ENCODE data around the gene PSMA6.
A peak's percentile ranks its signal among the peaks of the same experiment; 100 is the strongest.
"Not testable (repeated sequence)": the region's sequence is repeated elsewhere in the genome, so short reads cannot be mapped to it uniquely, and the experiment has no call there.

Gene PSMA6

GRCh38 chr14:35338731-35339405, 46.7 kb downstream of the PSMA6 start:
- Mint-ChIP-seq H3K4me1 (peaks cover 11% of the 10 kb centered on the region), H3K36me3 (no peaks in the 10 kb centered on the region), H3K9me3 (no peaks in the 10 kb centered on the region), H3K27ac (no peak overlapping the region), H3K4me3 (no peak overlapping the region), H3K27me3 (no peaks in the 10 kb centered on the region)
- DNase-seq (ENCODE audit: low spot score in 2 of 2): no peak
- ATAC-seq (ENCODE audit: low read depth): no peak

- peak overlapping the region; percentile 19 for H3K4me3 Mint-ChIP-seq
Observed at GRCh38 chr14:35339761-35340406, 47.7 kb downstream of the PSMA6 start.

GRCh38 chr14:35340616-35341453, 48.7 kb downstream of the PSMA6 start:
- H3K27ac Mint-ChIP-seq: peak overlapping the region; percentile 24

More at GRCh38 chr14:35339761-35340406, 47.7 kb downstream of the PSMA6 start:
- H3K27ac Mint-ChIP-seq: no peak overlapping the region
- no peaks in the 10 kb centered on the region for H3K9me3 Mint-ChIP-seq
- H3K27me3 Mint-ChIP-seq: peaks cover 1% of the 10 kb centered on the region
- no peaks in the 10 kb centered on the region for H3K36me3 Mint-ChIP-seq
- peak; percentile 89 for ATAC-seq (ENCODE audit: low read depth)
- peaks cover 16% of the 10 kb centered on the region for H3K4me1 Mint-ChIP-seq
- DNase-seq (ENCODE audit: low spot score in 2 of 2): peak in 1 of 2 donors; percentile 18

GRCh38 chr14:35341454-35341750, 49.2 kb downstream of the PSMA6 start:
- no peak for DNase-seq (ENCODE audit: low spot score in 2 of 2)
- no peak for ATAC-seq (ENCODE audit: low read depth)
- Mint-ChIP-seq H3K4me1 (peaks cover 16% of the 10 kb centered on the region), H3K36me3 (no peaks in the 10 kb centered on the region), H3K27me3 (peaks cover 1% of the 10 kb centered on the region), H3K9me3 (no peaks in the 10 kb centered on the region), H3K4me3 (no peak overlapping the region), H3K27ac (peak overlapping the region; percentile 60)

More at GRCh38 chr14:35340616-35341453, 48.7 kb downstream of the PSMA6 start:
- no peaks in the 10 kb centered on the region for H3K9me3 Mint-ChIP-seq
- peaks cover 1% of the 10 kb centered on the region for H3K27me3 Mint-ChIP-seq
- peaks cover 16% of the 10 kb centered on the region for H3K4me1 Mint-ChIP-seq
- ATAC-seq (ENCODE audit: low read depth): no peak
- no peak for DNase-seq (ENCODE audit: low spot score in 2 of 2)
- no peak overlapping the region for H3K4me3 Mint-ChIP-seq
- no peaks in the 10 kb centered on the region for H3K36me3 Mint-ChIP-seq

- no peak for DNase-seq (ENCODE audit: low spot score in 2 of 2)
- ATAC-seq (ENCODE audit: low read depth): no peak
- Mint-ChIP-seq H3K4me1 (peaks cover 16% of the 10 kb centered on the region), H3K27ac (peak overlapping the region; percentile 60), H3K36me3 (no peaks in the 10 kb centered on the region), H3K9me3 (no peaks in the 10 kb centered on the region), H3K4me3 (no peak overlapping the region), H3K27me3 (peaks cover 1% of the 10 kb centered on the region)
Observed at GRCh38 chr14:35341751-35342488, 49.7 kb downstream of the PSMA6 start.

- Mint-ChIP-seq H3K27ac (no peak overlapping the region), H3K4me1 (peaks cover 16% of the 10 kb centered on the region), H3K4me3 (no peak overlapping the region), H3K9me3 (no peaks in the 10 kb centered on the region), H3K27me3 (peaks cover 1% of the 10 kb centered on the region), H3K36me3 (no peaks in the 10 kb centered on the region)
- no peak for DNase-seq (ENCODE audit: low spot score in 2 of 2)
- no peak for ATAC-seq (ENCODE audit: low read depth)
Observed at GRCh38 chr14:35342489-35343010, 50.4 kb downstream of the PSMA6 start.

GRCh38 chr14:35343702-35344101, 51.5 kb downstream of the PSMA6 start:
- DNase-seq (ENCODE audit: low spot score in 2 of 2) (no peak), ATAC-seq (ENCODE audit: low read depth) (no peak)
- Mint-ChIP-seq H3K4me3 (no peak overlapping the region), H3K27me3 (peaks cover 1% of the 10 kb centered on the region), H3K36me3 (no peaks in the 10 kb centered on the region), H3K27ac (no peak overlapping the region), H3K4me1 (peaks cover 19% of the 10 kb centered on the region), H3K9me3 (no peaks in the 10 kb centered on the region)

- no peak overlapping the region for H3K27ac Mint-ChIP-seq
- H3K27me3 Mint-ChIP-seq: peaks cover 1% of the 10 kb centered on the region
- H3K9me3 Mint-ChIP-seq: no peaks in the 10 kb centered on the region
- no peak overlapping the region for H3K4me3 Mint-ChIP-seq
- DNase-seq (ENCODE audit: low spot score in 2 of 2): no peak
- ATAC-seq (ENCODE audit: low read depth): no peak
- no peaks in the 10 kb centered on the region for H3K36me3 Mint-ChIP-seq
- H3K4me1 Mint-ChIP-seq: peaks cover 19% of the 10 kb centered on the region
Observed at GRCh38 chr14:35344107-35344807, 52.1 kb downstream of the PSMA6 start.

- H3K27me3 Mint-ChIP-seq: peaks cover 4% of the 10 kb centered on the region
- H3K9me3 Mint-ChIP-seq: no peaks in the 10 kb centered on the region
- no peak overlapping the region for H3K4me3 Mint-ChIP-seq
- DNase-seq (ENCODE audit: low spot score in 2 of 2): no peak
- ATAC-seq (ENCODE audit: low read depth): no peak
- peaks cover 10% of the 10 kb centered on the region for H3K4me1 Mint-ChIP-seq
- H3K36me3 Mint-ChIP-seq: no peaks in the 10 kb centered on the region
- no peak overlapping the region for H3K27ac Mint-ChIP-seq
Observed at GRCh38 chr14:35346738-35347322, 54.6 kb downstream of the PSMA6 start.

- Mint-ChIP-seq H3K36me3 (no peaks in the 10 kb centered on the region), H3K4me3 (no peak overlapping the region), H3K27me3 (peaks cover 4% of the 10 kb centered on the region), H3K9me3 (no peaks in the 10 kb centered on the region), H3K27ac (no peak overlapping the region), H3K4me1 (peaks cover 11% of the 10 kb centered on the region)
- DNase-seq (ENCODE audit: low spot score in 2 of 2) (no peak), ATAC-seq (ENCODE audit: low read depth) (no peak)
Observed at GRCh38 chr14:35347323-35348043, 55.3 kb downstream of the PSMA6 start.

GRCh38 chr14:35348044-35348380, 55.8 kb downstream of the PSMA6 start:
- peaks cover 14% of the 10 kb centered on the region for H3K4me1 Mint-ChIP-seq

GRCh38 chr14:35349496-35350365, 57.5 kb downstream of the PSMA6 start:
- Mint-ChIP-seq H3K36me3 (no peaks in the 10 kb centered on the region), H3K9me3 (no peaks in the 10 kb centered on the region), H3K27me3 (peaks cover 5% of the 10 kb centered on the region), H3K4me1 (peaks cover 10% of the 10 kb centered on the region), H3K27ac (no peak overlapping the region), H3K4me3 (no peak overlapping the region)
- no peak for ATAC-seq (ENCODE audit: low read depth)
- DNase-seq (ENCODE audit: low spot score in 2 of 2): no peak

More at GRCh38 chr14:35348044-35348380, 55.8 kb downstream of the PSMA6 start:
- not testable (repeated sequence) for H3K36me3 Mint-ChIP-seq; H3K9me3 Mint-ChIP-seq; H3K27ac Mint-ChIP-seq; H3K4me3 Mint-ChIP-seq; DNase-seq (ENCODE audit: low spot score in 2 of 2); ATAC-seq (ENCODE audit: low read depth); H3K27me3 Mint-ChIP-seq

Measured in memory B cell (primary cell).